K562 (cell line): ENCODE results near the gene BCL2L13. TPM values are rescaled to one million over a fixed set of nuclear protein-coding genes. Genes with fewer than 3 reads are reported as not detected.

Experiments
- ATF4 ChIP-seq: fragments of 450-650 bp; formaldehyde crosslinking; IDR thresholded peaks from 2 replicates; pipeline ENCODE4 v1.4.0; 2022; ENCODE audit warnings: mild to moderate bottlenecking, moderate library complexity
- BCOR ChIP-seq: fragments of 450-650 bp; IDR thresholded peaks from 2 replicates; pipeline ENCODE4 v1.6.1; 2016
- CXXC5 ChIP-seq: fragments of 250-450 bp; sonication (Bioruptor Pico); IDR thresholded peaks from 2 replicates; pipeline ENCODE4 v1.8.0; 2022; ENCODE audit warnings: inconsistent platforms, mild to moderate bottlenecking, moderate library complexity
- EHMT2 ChIP-seq: fragments of 450-650 bp; IDR thresholded peaks from 2 replicates; pipeline ENCODE4 v1.6.1; 2018; ENCODE audit warnings: antibody characterized with exemption
- HDAC8 ChIP-seq: fragments of 450-650 bp; IDR thresholded peaks from 2 replicates; pipeline ENCODE4 v1.6.1; 2016; ENCODE audit warnings: mild to moderate bottlenecking, missing genetic modification characterization, moderate library complexity, missing compliant biosample characterization
- HNRNPK ChIP-seq: fragments of 200-400 bp; formaldehyde crosslinking; IDR thresholded peaks from one replicate; pipeline ENCODE4 v1.6.1; 2018; ENCODE audit warnings: mild to moderate bottlenecking, low read depth, low read length; ENCODE audit not compliant: poor library complexity, severe bottlenecking
- PHB2 ChIP-seq: fragments of 450-650 bp; IDR thresholded peaks from 2 replicates; pipeline ENCODE4 v1.6.1; 2017; ENCODE audit warnings: low read depth
- ZNF143 ChIP-seq: sonication (generic); formaldehyde crosslinking; IDR thresholded peaks from 2 replicates; pipeline ENCODE4 v1.9.0; 2022; ENCODE audit warnings: mild to moderate bottlenecking, missing genetic modification reagents
- ZNF232 ChIP-seq: sonication (generic); formaldehyde crosslinking; IDR thresholded peaks from 2 replicates; pipeline ENCODE4 v1.8.0; 2022; ENCODE audit warnings: mild to moderate bottlenecking, missing genetic modification reagents
- ZNF274 ChIP-seq: IDR thresholded peaks from 2 replicates; pipeline ENCODE4 v1.6.1; 2011; ENCODE audit warnings: low read depth, mild to moderate bottlenecking, low read length, moderate library complexity, borderline replicate concordance
- ZNF311 ChIP-seq: fragments of 250-450 bp; sonication (Bioruptor Pico); IDR thresholded peaks from 2 replicates; pipeline ENCODE4 v1.4.0; 2020; ENCODE audit warnings: mild to moderate bottlenecking, moderate library complexity
- ZNF551 ChIP-seq: fragments of 250-450 bp; sonication (Bioruptor Pico); IDR thresholded peaks from 2 replicates; pipeline ENCODE4 v1.5.0; 2021; ENCODE audit warnings: mild to moderate bottlenecking, moderate library complexity
- ZNF639 ChIP-seq, 2 experiments: fragments of 200-800 bp in 1 of 2; sonication (Bioruptor generic) in 1 of 2; sonication (generic) in 1 of 2; formaldehyde crosslinking in 1 of 2; IDR thresholded peaks in 1 of 2; conservative IDR thresholded peaks in 1 of 2; 2 replicates each; pipeline versions ENCODE4 v1.5.0 to v1.6.1; 2016 to 2020; ENCODE audit warnings: missing compliant biosample characterization in 1 of 2, missing genetic modification characterization in 1 of 2, missing genetic modification reagents in 1 of 2
- ZNF707 ChIP-seq: fragments of 250-450 bp; sonication (Bioruptor Pico); conservative IDR thresholded peaks from 2 replicates; pipeline ENCODE4 v1.8.0; 2022; ENCODE audit warnings: inconsistent platforms, mild to moderate bottlenecking, moderate library complexity
- ZNF785 ChIP-seq: fragments of 250-450 bp; sonication (Bioruptor Pico); IDR thresholded peaks from 2 replicates; pipeline ENCODE4 v1.4.0; 2020; ENCODE audit warnings: mild to moderate bottlenecking
- polyA plus RNA-seq, 8 experiments: library from polyadenylated mRNA; depleted of rRNA in 4 of 8; stranded (reverse) in 5 of 8; unstranded in 3 of 8; fragments of >200 nt; fragmentation: Nextera tagmentation in 2 of 8; fragmentation: Illumina TruSeq in 1 of 8; extraction: Ambion mirVana in 2 of 8; extraction: Trizol in 1 of 8; gene quantifications; 2 replicates each; pipeline versions ENCODE4 v1.2.1 to v1.2.3, GENCODE V29; 2011 to 2014; ENCODE audit warnings: inconsistent platforms in 1 of 8, missing spikeins in 1 of 8
- total RNA-seq, 7 experiments: library from RNA; depleted of rRNA in 6 of 7; stranded (reverse); fragments of >200 nt in 6 of 7; fragmentation: Illumina TruSeq in 2 of 7; extraction: Trizol in 2 of 7; gene quantifications; 2 replicates each; pipeline versions ENCODE4 v1.2.1 to v1.2.3, GENCODE V29; 2011 to 2021; ENCODE audit warnings: low replicate concordance in 1 of 7
- TF ChIP-seq, protein P1 (sequence below): fragments of 250-450 bp; sonication (Bioruptor Pico); IDR thresholded peaks from 2 replicates; pipeline ENCODE4 v1.6.1; 2021; ENCODE audit warnings: mild to moderate bottlenecking
- TF ChIP-seq, protein P2 (sequence below): fragments of 150-350 bp; conservative IDR thresholded peaks from 2 replicates; pipeline ENCODE4 v1.6.1; 2014; ENCODE audit warnings: low read length
- TF ChIP-seq, protein P3 (sequence below), 2 experiments: fragments of 250-450 bp in 1 of 2; fragments of 450-650 bp in 1 of 2; sonication (Bioruptor Pico) in 1 of 2; IDR thresholded peaks; 2 replicates each; pipeline versions ENCODE4 v1.6.1 to v1.8.0; 2016 to 2021; ENCODE audit warnings: mild to moderate bottlenecking in 2 of 2, moderate library complexity in 2 of 2, missing compliant biosample characterization in 1 of 2, missing genetic modification characterization in 1 of 2
- TF ChIP-seq, protein P4 (sequence below): fragments of 450-650 bp; IDR thresholded peaks from 2 replicates; pipeline ENCODE4 v1.6.1; 2016; ENCODE audit warnings: mild to moderate bottlenecking

The BCL2L13 gene
- total and polyA plus RNA-seq, 9 of the 15 experiments (the other 6 are each of a cell fraction or from before 2014, with no cell fraction given), result 41.5 to 63.4 (median 56.5) TPM

GRCh38 chr22:17774206-17774925 lies 135.8 kb downstream of the BCL2L13 start, which contains the start of gene BID (continued):
- 0 out of 4 replicates have a peak, but pooled peaks of 1 of the 2 experiments have one; percentile 26 for TF ChIP-seq ZNF639 (CRISPR knock-in tag; conservative IDR thresholded peaks at IDR 0.05 in 1 of 2, IDR thresholded peaks at IDR 0.05 in 1 of 2)
- no peak for TF ChIP-seq ZNF707 (CRISPR knock-in tag)
- no peak for TF ChIP-seq ZNF143 (CRISPR knock-in tag)
- no peak for TF ChIP-seq HDAC8 (tag)
- TF ChIP-seq CXXC5 (CRISPR knock-in tag), result peak; percentile 39
- TF ChIP-seq HNRNPK, result no peak
- TF ChIP-seq ATF4, result no peak
- TF ChIP-seq BCOR, result no peak
- no peak for TF ChIP-seq ZNF311
- TF ChIP-seq, protein P1, sequence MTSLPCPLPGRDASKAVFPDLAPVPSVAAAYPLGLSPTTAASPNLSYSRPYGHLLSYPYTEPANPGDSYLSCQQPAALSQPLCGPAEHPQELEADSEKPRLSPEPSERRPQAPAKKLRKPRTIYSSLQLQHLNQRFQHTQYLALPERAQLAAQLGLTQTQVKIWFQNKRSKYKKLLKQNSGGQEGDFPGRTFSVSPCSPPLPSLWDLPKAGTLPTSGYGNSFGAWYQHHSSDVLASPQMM (CRISPR knock-in tag), result no peak
- TF ChIP-seq, protein P2, sequence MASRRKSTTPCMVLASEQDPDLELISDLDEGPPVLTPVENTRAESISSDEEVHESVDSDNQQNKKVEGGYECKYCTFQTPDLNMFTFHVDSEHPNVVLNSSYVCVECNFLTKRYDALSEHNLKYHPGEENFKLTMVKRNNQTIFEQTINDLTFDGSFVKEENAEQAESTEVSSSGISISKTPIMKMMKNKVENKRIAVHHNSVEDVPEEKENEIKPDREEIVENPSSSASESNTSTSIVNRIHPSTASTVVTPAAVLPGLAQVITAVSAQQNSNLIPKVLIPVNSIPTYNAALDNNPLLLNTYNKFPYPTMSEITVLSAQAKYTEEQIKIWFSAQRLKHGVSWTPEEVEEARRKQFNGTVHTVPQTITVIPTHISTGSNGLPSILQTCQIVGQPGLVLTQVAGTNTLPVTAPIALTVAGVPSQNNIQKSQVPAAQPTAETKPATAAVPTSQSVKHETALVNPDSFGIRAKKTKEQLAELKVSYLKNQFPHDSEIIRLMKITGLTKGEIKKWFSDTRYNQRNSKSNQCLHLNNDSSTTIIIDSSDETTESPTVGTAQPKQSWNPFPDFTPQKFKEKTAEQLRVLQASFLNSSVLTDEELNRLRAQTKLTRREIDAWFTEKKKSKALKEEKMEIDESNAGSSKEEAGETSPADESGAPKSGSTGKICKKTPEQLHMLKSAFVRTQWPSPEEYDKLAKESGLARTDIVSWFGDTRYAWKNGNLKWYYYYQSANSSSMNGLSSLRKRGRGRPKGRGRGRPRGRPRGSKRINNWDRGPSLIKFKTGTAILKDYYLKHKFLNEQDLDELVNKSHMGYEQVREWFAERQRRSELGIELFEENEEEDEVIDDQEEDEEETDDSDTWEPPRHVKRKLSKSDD, result no peak
- no peak for TF ChIP-seq PHB2
- TF ChIP-seq, protein P3, sequence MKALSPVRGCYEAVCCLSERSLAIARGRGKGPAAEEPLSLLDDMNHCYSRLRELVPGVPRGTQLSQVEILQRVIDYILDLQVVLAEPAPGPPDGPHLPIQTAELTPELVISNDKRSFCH (CRISPR knock-in tag; IDR thresholded peaks at IDR 0.05), result no peak
- TF ChIP-seq, protein P3 (tag; IDR thresholded peaks at IDR 0.05), result no peak
- TF ChIP-seq, protein P4, sequence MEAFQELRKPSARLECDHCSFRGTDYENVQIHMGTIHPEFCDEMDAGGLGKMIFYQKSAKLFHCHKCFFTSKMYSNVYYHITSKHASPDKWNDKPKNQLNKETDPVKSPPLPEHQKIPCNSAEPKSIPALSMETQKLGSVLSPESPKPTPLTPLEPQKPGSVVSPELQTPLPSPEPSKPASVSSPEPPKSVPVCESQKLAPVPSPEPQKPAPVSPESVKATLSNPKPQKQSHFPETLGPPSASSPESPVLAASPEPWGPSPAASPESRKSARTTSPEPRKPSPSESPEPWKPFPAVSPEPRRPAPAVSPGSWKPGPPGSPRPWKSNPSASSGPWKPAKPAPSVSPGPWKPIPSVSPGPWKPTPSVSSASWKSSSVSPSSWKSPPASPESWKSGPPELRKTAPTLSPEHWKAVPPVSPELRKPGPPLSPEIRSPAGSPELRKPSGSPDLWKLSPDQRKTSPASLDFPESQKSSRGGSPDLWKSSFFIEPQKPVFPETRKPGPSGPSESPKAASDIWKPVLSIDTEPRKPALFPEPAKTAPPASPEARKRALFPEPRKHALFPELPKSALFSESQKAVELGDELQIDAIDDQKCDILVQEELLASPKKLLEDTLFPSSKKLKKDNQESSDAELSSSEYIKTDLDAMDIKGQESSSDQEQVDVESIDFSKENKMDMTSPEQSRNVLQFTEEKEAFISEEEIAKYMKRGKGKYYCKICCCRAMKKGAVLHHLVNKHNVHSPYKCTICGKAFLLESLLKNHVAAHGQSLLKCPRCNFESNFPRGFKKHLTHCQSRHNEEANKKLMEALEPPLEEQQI, result no peak
- TF ChIP-seq ZNF274, result no peak
- no peak for TF ChIP-seq ZNF785 (CRISPR knock-in tag)
- TF ChIP-seq ZNF232 (CRISPR knock-in tag), result no peak
- TF ChIP-seq ZNF551 (CRISPR knock-in tag), result no peak
- TF ChIP-seq EHMT2, result no peak
